Lower lobe of right lung (tissue), 2 donors: ENCODE measurements around the gene NAPSA. TPM values are rescaled to one million over a fixed set of nuclear protein-coding genes. Genes with fewer than 3 reads are reported as not detected.
"Not testable (repeated sequence)": the region's sequence is repeated elsewhere in the genome, so short reads cannot be mapped to it uniquely, and the experiment has no call there.

Experiments used
- ATAC-seq, 2 donors: fragments of 200-7000 bp; cut with Tn5 transposase; one replicate each; pipeline ENCODE4 v1.9.1; 2020 to 2022; ENCODE audit warnings: mild to moderate bottlenecking in 2 of 2, moderate library complexity in 2 of 2
- DNase-seq: peaks from one replicate; pipeline ENCODE4 v3.0.0-alpha.2; 2020
- H3K27ac ChIP-seq: fragments of 200-600 bp; one replicate; pipeline ENCODE4 v1.8.0; 2022
- H3K27me3 ChIP-seq: fragments of 200-600 bp; one replicate; pipeline ENCODE4 v1.8.0; 2022; ENCODE audit warnings: low read depth
- H3K36me3 ChIP-seq: fragments of 200-600 bp; one replicate; pipeline ENCODE4 v1.8.0; 2022; ENCODE audit warnings: mild to moderate bottlenecking
- H3K4me1 ChIP-seq: fragments of 200-600 bp; one replicate; pipeline ENCODE4 v1.8.0; 2022
- H3K4me3 ChIP-seq: fragments of 200-600 bp; one replicate; pipeline ENCODE4 v1.8.0; 2022; ENCODE audit warnings: mild to moderate bottlenecking
- H3K9me3 ChIP-seq: fragments of 200-600 bp; one replicate; pipeline ENCODE4 v1.8.0; 2022
- CTCF ChIP-seq: fragments of 200-600 bp; IDR thresholded peaks from one replicate; pipeline ENCODE4 v1.8.0; 2022; ENCODE audit warnings: antibody characterized with exemption, mild to moderate bottlenecking
- intact Hi-C: fragments of 100-400 bp; cut with DNase I; formaldehyde crosslinking; loops from one replicate; pipeline ENCODE4 v1.11.0; 2022
- total RNA-seq: library from RNA; stranded (reverse); fragmentation: NEBNext Ultra II Directional; extraction: Animal tissue kit (Norgen Biotek cat#: 25700); gene quantifications from one replicate; pipeline ENCODE4 v1.2.1, GENCODE V29; 2021
- donor health status: DM: no; HTN: yes; CAD: no; lungs with severe emphysema.

Gene NAPSA
- total RNA-seq, 1 donor from 2014 or later: 1,633 TPM

- DNase-seq (no peak), ATAC-seq (no peak)
- Histone ChIP-seq H3K27me3 (no peaks in the 10 kb centered on the region), H3K9me3 (no peaks in the 10 kb centered on the region), H3K4me3 (no peak overlapping the region), H3K4me1 (peaks cover 1% of the 10 kb centered on the region), H3K27ac (no peak overlapping the region), H3K36me3 (no peaks in the 10 kb centered on the region)
- no peak for TF ChIP-seq CTCF
- intact Hi-C loops: no loop called here
Observed at GRCh38 chr19:50352242-50352641, 13.2 kb downstream of the NAPSA start.

GRCh38 chr19:50349277-50350057, 16.0 kb downstream of the NAPSA start:
- no peak overlapping the region for H3K4me3 ChIP-seq
- DNase-seq (peak; percentile 18), ATAC-seq (no peak)

GRCh38 chr19:50347089-50347581, 18.3 kb downstream of the NAPSA start:
- H3K4me3 ChIP-seq, H3K4me1 ChIP-seq, H3K36me3 ChIP-seq, H3K27ac ChIP-seq, H3K9me3 ChIP-seq, intact Hi-C loops, H3K27me3 ChIP-seq, ATAC-seq: not testable (repeated sequence)
- peak; percentile 49 for DNase-seq

More at GRCh38 chr19:50349277-50350057, 16.0 kb downstream of the NAPSA start:
- Histone ChIP-seq H3K4me1 (no peaks in the 10 kb centered on the region), H3K36me3 (no peaks in the 10 kb centered on the region), H3K9me3 (no peaks in the 10 kb centered on the region), H3K27me3 (no peaks in the 10 kb centered on the region), H3K27ac (no peak overlapping the region)
- intact Hi-C loops: no loop called here
- TF ChIP-seq CTCF: no peak

- peak; percentile 33 for DNase-seq
- H3K9me3 ChIP-seq: no peaks in the 10 kb centered on the region
- ATAC-seq: peak; percentile 41 to 46
- no peak overlapping the region for H3K27ac ChIP-seq
- intact Hi-C loops: no loop called here
- H3K4me1 ChIP-seq: peaks cover 4% of the 10 kb centered on the region
- H3K4me3 ChIP-seq: peak overlapping the region; percentile 26
- no peaks in the 10 kb centered on the region for H3K27me3 ChIP-seq
- no peak for TF ChIP-seq CTCF
- H3K36me3 ChIP-seq: no peaks in the 10 kb centered on the region
Observed at GRCh38 chr19:50344661-50345318, 20.6 kb downstream of the NAPSA start.

- peaks cover 4% of the 10 kb centered on the region for H3K4me1 ChIP-seq
- peak; percentile 53 to 77 for ATAC-seq
- H3K36me3 ChIP-seq: no peaks in the 10 kb centered on the region
- no peak overlapping the region for H3K4me3 ChIP-seq
- no peaks in the 10 kb centered on the region for H3K27me3 ChIP-seq
- no peaks in the 10 kb centered on the region for H3K9me3 ChIP-seq
- intact Hi-C loops: no loop called here
- peak overlapping the region; percentile 25 for H3K27ac ChIP-seq
- peak; percentile 19 for DNase-seq
- no peak for TF ChIP-seq CTCF
Observed at GRCh38 chr19:50341091-50341564, 24.3 kb downstream of the NAPSA start.

GRCh38 chr19:50340331-50340730, 25.1 kb downstream of the NAPSA start:
- TF ChIP-seq CTCF: no peak
- H3K4me1 ChIP-seq: peaks cover 4% of the 10 kb centered on the region
- no peaks in the 10 kb centered on the region for H3K9me3 ChIP-seq
- no peaks in the 10 kb centered on the region for H3K27me3 ChIP-seq
- ATAC-seq (no peak), DNase-seq (no peak)
- intact Hi-C loops: no loop called here
- H3K36me3 ChIP-seq: no peaks in the 10 kb centered on the region
- H3K4me3 ChIP-seq: no peak overlapping the region
- no peak overlapping the region for H3K27ac ChIP-seq

- DNase-seq: peak; percentile 45
- H3K9me3 ChIP-seq, intact Hi-C loops, H3K27me3 ChIP-seq, ATAC-seq, H3K36me3 ChIP-seq, H3K4me3 ChIP-seq, H3K27ac ChIP-seq: not testable (repeated sequence)
- peaks cover 15% of the 10 kb centered on the region for H3K4me1 ChIP-seq
Observed at GRCh38 chr19:50337031-50337430, 28.4 kb downstream of the NAPSA start.
